Right ventricle myocardium superior (tissue), 1 donor: ENCODE results near the gene REXO4. TPM values are rescaled to one million over a fixed set of nuclear protein-coding genes. Genes with fewer than 3 reads are reported as not detected.
A peak's percentile ranks its signal among the peaks of the same experiment; 100 is the strongest.

Experiments used
- ATAC-seq: fragments of 200-7000 bp; cut with Tn5 transposase; one replicate; pipeline ENCODE4 v1.9.1; 2020; ENCODE audit warnings: mild to moderate bottlenecking; ENCODE audit not compliant: poor library complexity
- DNase-seq: peaks from one replicate; pipeline ENCODE4 v3.0.0-alpha.2; 2020
- intact Hi-C: fragments of 100-400 bp; cut with DNase I; formaldehyde crosslinking; loops from one replicate; pipeline ENCODE4 v1.11.2; 2022
- long read RNA-seq: library from polyadenylated mRNA; unstranded; transcript quantifications from one replicate; pipeline ENCODE4 v2.0.0, GENCODE V29; 2021
- total RNA-seq: library from RNA; stranded (reverse); fragmentation: NEBNext Ultra II Directional; extraction: Animal tissue kit (Norgen Biotek cat#: 25700); gene quantifications from one replicate; pipeline ENCODE4 v1.2.1, GENCODE V29; 2021
- donor health status: DM: no; HTN: yes; CAD: no; lungs with severe emphysema.

The REXO4 gene
- total RNA-seq, result 18.0 TPM
- long read RNA-seq, transcript REXO4-202 (8 exons, 2,360 nt), result major isoform, 81 of 89 reads
- long read RNA-seq, partial matches to known transcripts, result 3 of 89 reads
- long read RNA-seq, other reads (novel, unspliced or antisense), result 5 of 89 reads

GRCh38 chr9:133417541-133418461 lies at the start of gene REXO4:
Gene REXO4 (minus strand): TSS chr9:133418010. CDS start chr9:133417844, 166 bp downstream.
- DNase-seq (peak; percentile 88), ATAC-seq (peak; percentile 97)
- intact Hi-C loops, result no loop called here

GRCh38 chr9:133467101-133467500 lies 49.3 kb upstream of the REXO4 start:
- ATAC-seq (no peak), DNase-seq (no peak)
- intact Hi-C loops, result no loop called here

- intact Hi-C loops, result no loop called here
- ATAC-seq, result no peak
- DNase-seq, result no peak
These were observed 48.2 kb upstream of the REXO4 start for GRCh38 chr9:133465984-133466383.

- intact Hi-C loops, result no loop called here
- DNase-seq, result no peak
- no peak for ATAC-seq
These were observed 46.8 kb upstream of the REXO4 start for GRCh38 chr9:133464638-133465037.

DNA sequence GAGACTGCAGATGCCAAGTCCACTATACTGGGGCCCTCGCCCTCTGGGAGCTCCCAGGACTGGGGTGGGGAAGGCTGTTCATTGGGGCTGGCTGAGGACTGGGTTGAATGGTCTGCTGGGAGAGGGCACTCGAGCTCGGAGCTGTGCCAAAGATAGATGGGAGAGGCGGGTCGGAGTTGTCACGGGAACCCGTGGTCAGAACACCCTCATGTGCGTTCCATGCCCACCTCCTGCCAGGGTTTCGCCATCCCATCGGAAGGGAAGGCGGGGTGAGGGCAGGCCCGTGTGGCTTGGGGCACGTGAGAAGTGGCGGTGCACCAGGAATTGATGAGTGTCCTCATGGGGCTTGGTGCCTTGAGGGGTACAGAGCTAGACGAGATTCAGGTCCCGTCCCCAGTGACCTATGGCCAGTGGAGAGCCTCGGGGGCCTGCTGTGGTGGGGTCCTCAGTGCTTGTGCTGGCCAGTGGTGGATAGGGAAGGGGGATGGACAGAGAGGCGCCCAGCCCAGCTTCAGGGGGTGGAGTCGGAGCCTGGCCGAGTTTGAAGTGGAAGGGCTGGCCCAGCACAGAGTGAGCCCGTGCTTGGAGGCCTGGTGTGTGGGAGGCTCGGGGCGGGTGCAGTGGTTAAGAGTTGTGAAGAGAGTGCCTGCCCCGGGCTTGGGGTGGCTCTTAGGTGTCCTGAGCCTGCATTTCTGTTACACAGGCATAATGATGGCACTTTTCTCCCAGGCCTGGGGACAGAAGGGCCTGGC lies 46.2 kb upstream of the REXO4 start:
- ATAC-seq (no peak), DNase-seq (no peak)
- intact Hi-C loops, result no loop called here

- no peak for DNase-seq
- intact Hi-C loops, result no loop called here
- no peak for ATAC-seq
These were observed 45.5 kb upstream of the REXO4 start for GRCh38 chr9:133463234-133463863.

- ATAC-seq (no peak), DNase-seq (no peak)
- intact Hi-C loops, result no loop called here
These were observed 44.2 kb upstream of the REXO4 start for GRCh38 chr9:133461975-133462374.

- intact Hi-C loops, result no loop called here
- DNase-seq, result peak; percentile 67
These were observed 42.8 kb upstream of the REXO4 start for GRCh38 chr9:133460405-133461175.

GRCh38 chr9:133459476-133460404 lies 41.9 kb upstream of the REXO4 start, which contains the start of gene CACFD1:
Gene CACFD1 (plus strand): TSS chr9:133459978. CDS start chr9:133460067, 89 bp downstream.
- DNase-seq, result peak; percentile 98
- peak; percentile 96 for ATAC-seq
- intact Hi-C loops, result no loop called here

More at GRCh38 chr9:133460405-133461175, 42.8 kb upstream of the REXO4 start:
- peak; percentile 26 for ATAC-seq

DNA sequence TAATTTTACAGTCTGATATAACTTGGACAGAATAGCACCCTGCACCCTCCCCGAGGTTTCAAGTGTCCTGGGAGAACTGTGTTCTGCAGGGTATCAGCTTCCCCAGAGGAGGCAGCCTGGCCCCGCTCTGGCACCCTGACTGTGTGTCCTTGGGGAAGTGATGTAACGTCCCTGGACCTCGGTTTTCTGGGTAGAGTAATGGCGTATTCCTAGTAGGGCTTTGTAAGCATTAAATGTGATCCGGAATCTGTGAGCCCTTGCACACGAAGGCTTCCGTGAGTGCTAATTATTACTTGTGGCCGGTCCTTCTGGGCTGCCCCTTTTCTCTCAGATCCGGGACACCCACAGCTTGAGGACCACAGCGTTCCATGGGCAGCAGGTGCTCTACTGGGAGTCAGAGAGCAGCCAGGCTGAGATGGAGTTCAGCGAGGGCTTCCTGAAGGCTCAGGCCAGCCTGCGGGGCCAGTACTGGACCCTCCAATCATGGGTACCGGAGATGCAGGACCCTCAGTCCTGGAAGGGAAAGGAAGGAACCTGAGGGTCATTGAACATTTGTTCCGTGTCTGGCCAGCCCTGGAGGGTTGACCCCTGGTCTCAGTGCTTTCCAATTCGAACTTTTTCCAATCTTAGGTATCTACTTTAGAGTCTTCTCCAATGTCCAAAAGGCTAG lies 41.0 kb upstream of the REXO4 start:
- DNase-seq, result no peak
- no peak for ATAC-seq
- intact Hi-C loops, result no loop called here

GRCh38 chr9:133457748-133458147 lies 39.9 kb upstream of the REXO4 start:
- DNase-seq, result no peak
- intact Hi-C loops, result no loop called here
- no peak for ATAC-seq

DNA sequence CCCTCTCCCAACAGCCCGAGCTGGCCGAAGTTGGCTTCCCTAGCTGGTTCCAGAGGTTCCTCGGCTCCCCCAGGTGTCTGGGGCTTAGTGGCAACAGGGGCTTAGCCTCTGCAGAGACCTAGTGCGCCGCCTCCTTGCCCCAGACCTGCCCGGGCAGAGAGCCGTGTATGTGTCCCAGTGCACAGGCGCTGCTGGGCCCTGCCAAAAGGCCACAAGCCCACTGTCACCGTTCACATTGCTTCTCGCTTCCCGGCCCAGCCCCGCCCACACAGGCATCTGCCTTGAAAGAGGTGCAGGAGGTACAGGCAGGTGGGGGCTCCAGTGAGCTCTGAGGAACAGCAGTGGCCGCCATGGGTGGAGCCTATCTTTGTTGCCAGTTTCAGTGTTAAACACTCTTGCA lies 39.4 kb upstream of the REXO4 start:
- intact Hi-C loops, result no loop called here
- ATAC-seq, result no peak
- DNase-seq, result no peak

DNA sequence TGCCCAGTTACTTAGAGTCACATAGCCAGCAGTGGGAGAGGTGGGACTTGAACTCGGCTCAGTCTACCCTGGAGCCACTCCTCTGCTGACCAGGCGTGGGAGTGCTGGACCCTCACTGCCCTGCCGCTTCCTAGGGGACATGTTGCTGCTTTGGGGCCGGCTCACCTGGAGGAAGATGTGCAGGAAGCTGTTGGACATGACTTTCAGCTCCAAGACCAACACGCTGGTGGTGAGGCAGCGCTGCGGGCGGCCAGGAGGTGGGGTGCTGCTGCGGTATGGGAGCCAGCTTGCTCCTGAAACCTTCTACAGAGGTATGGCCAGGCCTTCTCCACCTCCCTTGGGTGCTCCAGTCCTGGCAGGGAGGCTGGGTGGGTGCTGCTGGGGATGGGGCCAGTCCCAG lies 38.6 kb upstream of the REXO4 start:
- intact Hi-C loops, result no loop called here
- DNase-seq (no peak), ATAC-seq (no peak)

GRCh38 chr9:133455936-133456335 lies 38.1 kb upstream of the REXO4 start:
- DNase-seq (no peak), ATAC-seq (no peak)
- intact Hi-C loops, result no loop called here

GRCh38 chr9:133454943-133455673 lies 37.3 kb upstream of the REXO4 start:
- no peak for ATAC-seq

DNA sequence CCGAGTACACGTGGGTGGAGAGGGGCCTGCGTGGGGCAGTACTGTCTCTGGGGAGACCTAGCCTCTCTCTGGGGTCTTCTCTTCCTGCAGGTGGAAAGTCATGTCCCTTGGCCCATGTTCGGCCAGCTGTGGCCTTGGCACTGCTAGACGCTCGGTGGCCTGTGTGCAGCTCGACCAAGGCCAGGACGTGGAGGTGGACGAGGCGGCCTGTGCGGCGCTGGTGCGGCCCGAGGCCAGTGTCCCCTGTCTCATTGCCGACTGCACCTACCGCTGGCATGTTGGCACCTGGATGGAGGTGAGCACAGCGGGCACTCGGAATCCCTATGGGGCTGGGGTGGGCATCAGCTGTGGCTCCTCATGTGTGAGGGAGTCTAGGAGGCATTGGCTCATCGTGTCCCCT lies 36.5 kb upstream of the REXO4 start:
- DNase-seq, result no peak
- intact Hi-C loops, result no loop called here
- ATAC-seq, result no peak

More at GRCh38 chr9:133454943-133455673, 37.3 kb upstream of the REXO4 start:
- DNase-seq, result no peak
- intact Hi-C loops, result no loop called here
